CD14-positive monocyte (primary cell): ENCODE data around the gene HBG2. TPM values are rescaled to one million over a fixed set of nuclear protein-coding genes. Genes with fewer than 3 reads are reported as not detected.
"Not testable (repeated sequence)": the region's sequence is repeated elsewhere in the genome, so short reads cannot be mapped to it uniquely, and the experiment has no call there.

Source experiments
- DNase-seq, 3 donors: peaks; one replicate each; pipeline ENCODE4 v3.0.0-alpha.2; 2011 to 2022
- H2AFZ ChIP-seq: 2 replicates; pipeline ENCODE4 v1.6.0; 2012; ENCODE audit warnings: mild to moderate bottlenecking, low read depth, low read length, inconsistent platforms; ENCODE audit not compliant: insufficient read depth, poor library complexity, severe bottlenecking
- H3K27ac ChIP-seq, 2 donors: 1 replicate in 1 of 2; 2 replicates in 1 of 2; pipeline ENCODE4 v1.5.1; 2012 to 2013; ENCODE audit warnings: low read length in 2 of 2, control low read depth in 1 of 2, inconsistent platforms in 1 of 2, low read depth in 1 of 2, mild to moderate bottlenecking in 1 of 2
- H3K27me3 ChIP-seq, 2 donors: one replicate each; pipeline versions ENCODE4 v1.6.0 to v1.6.1; 2011 to 2013; ENCODE audit warnings: low read length in 2 of 2; ENCODE audit not compliant: control insufficient read depth in 2 of 2, insufficient read depth in 2 of 2
- H3K36me3 ChIP-seq, 2 donors: replicated peaks in 1 of 2; 1 replicate in 1 of 2; 2 replicates in 1 of 2; pipeline versions ENCODE4 v1.5.1 to v1.6.1; 2012 to 2013; ENCODE audit warnings: low read length in 2 of 2, control low read depth in 1 of 2, inconsistent platforms in 1 of 2, mild to moderate bottlenecking in 1 of 2; ENCODE audit not compliant: insufficient read depth in 2 of 2, control insufficient read depth in 1 of 2
- H3K4me1 ChIP-seq, 2 donors: 1 replicate in 1 of 2; 2 replicates in 1 of 2; pipeline versions ENCODE4 v1.5.1 to v1.6.1; 2012 to 2013; ENCODE audit warnings: low read length in 2 of 2, control low read depth in 1 of 2, inconsistent platforms in 1 of 2, mild to moderate bottlenecking in 1 of 2, moderate library complexity in 1 of 2; ENCODE audit not compliant: insufficient read depth in 2 of 2, control insufficient read depth in 1 of 2
- H3K4me2 ChIP-seq: replicated peaks from 2 replicates; pipeline ENCODE3; 2012; ENCODE audit warnings: low read length, moderate library complexity, mild to moderate bottlenecking; ENCODE audit not compliant: poor library complexity, severe bottlenecking; ENCODE audit errors: extremely low read depth
- H3K4me3 ChIP-seq, 3 experiments: fragments of 200-600 bp in 1 of 3; sonication (generic) in 1 of 3; replicated peaks in 1 of 3; 1 replicate in 2 of 3; 2 replicates in 1 of 3; pipeline ENCODE4 v1.5.1; 2011 to 2013; ENCODE audit warnings: low read length in 3 of 3, mild to moderate bottlenecking in 3 of 3, control low read depth in 2 of 3, low read depth in 2 of 3, inconsistent platforms in 1 of 3, moderate library complexity in 1 of 3
- H3K79me2 ChIP-seq: 2 replicates; pipeline ENCODE4 v1.6.0; 2012; ENCODE audit warnings: mild to moderate bottlenecking, control low read depth, inconsistent platforms, low read length, moderate library complexity; ENCODE audit not compliant: insufficient read depth
- H3K9ac ChIP-seq: 2 replicates; pipeline ENCODE4 v1.6.0; 2017; ENCODE audit warnings: low read length, mild to moderate bottlenecking; ENCODE audit not compliant: insufficient read depth, poor library complexity, severe bottlenecking
- H3K9me3 ChIP-seq, 2 donors: replicated peaks in 1 of 2; 1 replicate in 1 of 2; 2 replicates in 1 of 2; pipeline versions ENCODE4 v1.5.1 to v1.6.1; 2012 to 2013; ENCODE audit warnings: low read length in 2 of 2, control low read depth in 1 of 2; ENCODE audit not compliant: control insufficient read depth in 1 of 2, insufficient read depth in 1 of 2
- H4K20me1 ChIP-seq: 2 replicates; pipeline ENCODE4 v1.6.0; 2012; ENCODE audit warnings: mild to moderate bottlenecking, low read length, control low read depth, moderate library complexity; ENCODE audit not compliant: insufficient read depth
- H3K27ac Mint-ChIP-seq, 7 donors: one replicate each; pipeline ENCODE4 v1.8.0; 2020; ENCODE audit warnings: mild to moderate bottlenecking in 7 of 7, mixed read lengths in 7 of 7, moderate library complexity in 6 of 7, inconsistent platforms in 2 of 7
- H3K27me3 Mint-ChIP-seq, 3 donors: one replicate each; pipeline ENCODE4 v1.8.0; 2021 to 2022; ENCODE audit warnings: low read depth in 3 of 3, mild to moderate bottlenecking in 3 of 3, mixed read lengths in 3 of 3, moderate library complexity in 3 of 3, inconsistent platforms in 1 of 3
- H3K36me3 Mint-ChIP-seq, 2 donors: one replicate each; pipeline ENCODE4 v1.8.0; 2020; ENCODE audit warnings: mixed read lengths in 2 of 2, inconsistent platforms in 1 of 2, mild to moderate bottlenecking in 1 of 2
- H3K4me1 Mint-ChIP-seq: one replicate; pipeline ENCODE4 v1.8.0; 2020; ENCODE audit warnings: mild to moderate bottlenecking, mixed read lengths
- H3K4me3 Mint-ChIP-seq, 2 donors: one replicate each; pipeline ENCODE4 v1.8.0; 2020; ENCODE audit warnings: mild to moderate bottlenecking in 2 of 2, mixed read lengths in 2 of 2, moderate library complexity in 1 of 2
- H3K9me3 Mint-ChIP-seq, 7 donors: one replicate each; pipeline ENCODE4 v1.8.0; 2020 to 2022; ENCODE audit warnings: mixed read lengths in 7 of 7, mild to moderate bottlenecking in 6 of 7, moderate library complexity in 6 of 7, inconsistent platforms in 2 of 7
- WGBS: methylation state at CpG from one replicate; pipeline ENCODE4 v1.1.5; 2013; ENCODE audit warnings: missing lambda C conversion rate; ENCODE audit not compliant: insufficient coverage; 5-methylcytosine and 5-hydroxymethylcytosine counted together
- intact Hi-C, 2 donors: fragments of 100-400 bp; cut with micrococcal nuclease; formaldehyde crosslinking; loops; one replicate each; pipeline versions ENCODE4 v1.15.0 to v1.15.1; 2023
- polyA plus RNA-seq, 3 donors: library from polyadenylated mRNA; depleted of rRNA in 1 of 3; unstranded in 2 of 3; stranded (reverse) in 1 of 3; fragments of 300-500 nt in 2 of 3; fragments of >200 nt in 1 of 3; fragmentation: Illumina TruSeq in 2 of 3; gene quantifications; 1 replicate in 2 of 3; 2 replicates in 1 of 3; pipeline ENCODE4 v1.2.3, GENCODE V29; 2012 to 2021
- TF ChIP-seq, protein P1 (sequence below): fragments of 200-600 bp; IDR thresholded peaks from one replicate; pipeline ENCODE4 v1.8.0; 2022; ENCODE audit warnings: antibody characterized with exemption, mild to moderate bottlenecking

Gene HBG2
- polyA plus RNA-seq, 3 donors: 5.1 TPM; not detected in 2

DNA sequence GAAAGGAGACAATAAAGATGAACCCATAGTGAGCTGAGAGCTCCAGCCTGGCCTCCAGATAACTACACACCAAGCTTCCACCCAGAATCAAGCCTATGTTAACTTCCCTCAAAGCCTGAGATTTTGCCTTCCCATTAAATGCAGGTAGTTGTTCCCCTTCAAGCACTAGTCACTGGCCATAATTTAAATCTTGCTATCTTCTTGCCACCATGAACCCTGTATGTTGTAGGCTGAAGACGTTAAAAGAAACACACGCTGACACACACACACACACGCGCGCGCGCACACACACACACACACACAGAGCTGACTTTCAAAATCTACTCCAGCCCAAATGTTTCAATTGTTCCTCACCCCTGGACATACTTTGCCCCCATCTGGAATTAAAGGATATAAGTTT, 6.1 kb downstream of the HBG2 start:
- H3K4me2 ChIP-seq, H4K20me1 ChIP-seq, H3K27me3 Mint-ChIP-seq, H3K27ac ChIP-seq, DNase-seq, H3K36me3 Mint-ChIP-seq, H3K4me1 Mint-ChIP-seq, H3K27me3 ChIP-seq, H3K36me3 ChIP-seq, H3K4me3 Mint-ChIP-seq, H3K79me2 ChIP-seq, H3K4me3 ChIP-seq, H3K4me1 ChIP-seq, H2AFZ ChIP-seq, H3K27ac Mint-ChIP-seq, H3K9me3 ChIP-seq, H3K9me3 Mint-ChIP-seq, H3K9ac ChIP-seq, intact Hi-C loops: not testable (repeated sequence)
- no CpG with 5 or more reads among the region's 7 CpGs for WGBS

DNA sequence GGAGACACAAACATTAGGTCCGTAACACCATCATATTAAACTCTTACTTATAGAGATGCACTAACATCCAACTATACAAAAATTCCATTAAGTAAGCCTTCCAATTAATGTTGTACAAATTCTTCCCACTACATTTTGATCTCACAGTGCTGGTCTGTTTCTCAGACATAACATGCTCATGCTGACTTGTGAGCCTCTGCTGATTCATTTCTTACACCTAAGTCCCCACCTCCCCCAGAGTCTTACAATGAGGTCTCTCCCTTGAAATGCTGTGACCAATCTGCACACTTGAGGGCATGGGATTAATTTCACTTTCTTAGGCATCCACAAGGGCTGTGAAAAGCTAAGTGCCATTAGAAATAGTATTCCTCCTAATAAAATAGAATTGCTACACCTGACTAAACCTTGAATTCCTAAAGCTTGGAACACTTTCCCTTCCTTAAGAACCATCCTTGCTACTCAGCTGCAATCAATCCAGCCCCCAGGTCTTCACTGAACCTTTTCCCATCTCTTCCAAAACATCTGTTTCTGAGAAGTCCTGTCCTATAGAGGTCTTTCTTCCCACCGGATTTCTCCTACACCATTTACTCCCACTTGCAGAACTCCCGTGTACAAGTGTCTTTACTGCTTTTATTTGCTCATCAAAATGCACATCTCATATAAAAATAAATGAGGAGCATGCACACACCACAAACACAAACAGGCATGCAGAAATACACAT, 6.9 kb downstream of the HBG2 start:
- Mint-ChIP-seq H3K27me3 (peaks cover 0 to 2% (median 0%) of the 10 kb centered on the region in 3 donors), H3K4me3 (no peak overlapping the region), H3K36me3 (no peaks in the 10 kb centered on the region), H3K4me1 (no peaks in the 10 kb centered on the region), H3K9me3 (peaks cover 0 to 2% (median 0%) of the 10 kb centered on the region in 7 donors), H3K27ac (no peak overlapping the region)
- no peaks in the 10 kb centered on the region for H3K79me2 ChIP-seq
- 80% methylated on average over 1 of the region's 3 CpGs for WGBS
- H3K9ac ChIP-seq: no peak overlapping the region
- DNase-seq: no peak
- no peaks in the 10 kb centered on the region for H3K9me3 ChIP-seq
- intact Hi-C loops: no loop called here
- H4K20me1 ChIP-seq: no peaks in the 10 kb centered on the region
- no peak overlapping the region for H3K4me3 ChIP-seq
- H3K27me3 ChIP-seq: no peaks in the 10 kb centered on the region
- H3K4me1 ChIP-seq: no peaks in the 10 kb centered on the region
- no peaks in the 10 kb centered on the region for H3K36me3 ChIP-seq
- no peak overlapping the region for H3K4me2 ChIP-seq
- TF ChIP-seq, protein P1, sequence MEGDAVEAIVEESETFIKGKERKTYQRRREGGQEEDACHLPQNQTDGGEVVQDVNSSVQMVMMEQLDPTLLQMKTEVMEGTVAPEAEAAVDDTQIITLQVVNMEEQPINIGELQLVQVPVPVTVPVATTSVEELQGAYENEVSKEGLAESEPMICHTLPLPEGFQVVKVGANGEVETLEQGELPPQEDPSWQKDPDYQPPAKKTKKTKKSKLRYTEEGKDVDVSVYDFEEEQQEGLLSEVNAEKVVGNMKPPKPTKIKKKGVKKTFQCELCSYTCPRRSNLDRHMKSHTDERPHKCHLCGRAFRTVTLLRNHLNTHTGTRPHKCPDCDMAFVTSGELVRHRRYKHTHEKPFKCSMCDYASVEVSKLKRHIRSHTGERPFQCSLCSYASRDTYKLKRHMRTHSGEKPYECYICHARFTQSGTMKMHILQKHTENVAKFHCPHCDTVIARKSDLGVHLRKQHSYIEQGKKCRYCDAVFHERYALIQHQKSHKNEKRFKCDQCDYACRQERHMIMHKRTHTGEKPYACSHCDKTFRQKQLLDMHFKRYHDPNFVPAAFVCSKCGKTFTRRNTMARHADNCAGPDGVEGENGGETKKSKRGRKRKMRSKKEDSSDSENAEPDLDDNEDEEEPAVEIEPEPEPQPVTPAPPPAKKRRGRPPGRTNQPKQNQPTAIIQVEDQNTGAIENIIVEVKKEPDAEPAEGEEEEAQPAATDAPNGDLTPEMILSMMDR: no peak
- H2AFZ ChIP-seq: no peak overlapping the region
- no peak overlapping the region for H3K27ac ChIP-seq
